Stomach (tissue), 4 donors: ENCODE measurements around the gene RNF13.

Experiments used
- POLR2A ChIP-seq, 4 donors: fragments of 450-650 bp; IDR thresholded peaks; one replicate each; pipeline ENCODE4 v1.6.1; 2016; ENCODE audit warnings: antibody characterized with exemption in 4 of 4, control low read depth in 2 of 4, mild to moderate bottlenecking in 1 of 4, moderate library complexity in 1 of 4
- TF ChIP-seq, protein P1 (sequence below), 7 experiments: fragments of 450-650 bp in 4 of 7; fragments of 200-600 bp in 3 of 7; sonication (generic) in 3 of 7; IDR thresholded peaks; one replicate each; pipeline ENCODE4 v1.5.1; 2016 to 2019; ENCODE audit warnings: antibody characterized with exemption in 7 of 7, control low read depth in 2 of 7, mild to moderate bottlenecking in 1 of 7

DNA sequence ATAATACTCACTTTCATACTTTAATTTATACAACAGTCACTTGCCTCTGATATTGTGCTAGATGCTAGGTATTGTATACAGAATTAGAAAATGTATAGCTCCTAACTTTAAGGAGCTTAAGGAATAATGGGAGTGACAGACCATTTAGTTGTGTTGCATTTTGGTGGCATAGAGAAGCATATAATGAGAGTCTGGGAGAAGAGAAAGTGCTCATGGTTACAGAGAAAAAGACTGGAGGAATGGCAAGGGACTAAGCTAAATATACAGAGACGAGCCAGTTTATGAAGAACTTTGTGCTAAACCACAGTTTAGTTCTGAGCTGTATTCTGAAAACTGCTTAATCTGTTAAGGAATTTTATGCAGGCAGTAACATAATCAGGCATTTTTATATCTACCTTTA lies 6.4 kb downstream of the RNF13 start:
- TF ChIP-seq POLR2A (IDR thresholded peaks at IDR 0.05) = no peak
- TF ChIP-seq, protein P1, sequence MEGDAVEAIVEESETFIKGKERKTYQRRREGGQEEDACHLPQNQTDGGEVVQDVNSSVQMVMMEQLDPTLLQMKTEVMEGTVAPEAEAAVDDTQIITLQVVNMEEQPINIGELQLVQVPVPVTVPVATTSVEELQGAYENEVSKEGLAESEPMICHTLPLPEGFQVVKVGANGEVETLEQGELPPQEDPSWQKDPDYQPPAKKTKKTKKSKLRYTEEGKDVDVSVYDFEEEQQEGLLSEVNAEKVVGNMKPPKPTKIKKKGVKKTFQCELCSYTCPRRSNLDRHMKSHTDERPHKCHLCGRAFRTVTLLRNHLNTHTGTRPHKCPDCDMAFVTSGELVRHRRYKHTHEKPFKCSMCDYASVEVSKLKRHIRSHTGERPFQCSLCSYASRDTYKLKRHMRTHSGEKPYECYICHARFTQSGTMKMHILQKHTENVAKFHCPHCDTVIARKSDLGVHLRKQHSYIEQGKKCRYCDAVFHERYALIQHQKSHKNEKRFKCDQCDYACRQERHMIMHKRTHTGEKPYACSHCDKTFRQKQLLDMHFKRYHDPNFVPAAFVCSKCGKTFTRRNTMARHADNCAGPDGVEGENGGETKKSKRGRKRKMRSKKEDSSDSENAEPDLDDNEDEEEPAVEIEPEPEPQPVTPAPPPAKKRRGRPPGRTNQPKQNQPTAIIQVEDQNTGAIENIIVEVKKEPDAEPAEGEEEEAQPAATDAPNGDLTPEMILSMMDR (IDR thresholded peaks at IDR 0.05) = no peak
